ENCODE results near the gene MAGI3.
"Not testable (repeated sequence)": the region's sequence is repeated elsewhere in the genome, so short reads cannot be mapped to it uniquely, and the experiment has no call there.

The MAGI3 gene

DNA sequence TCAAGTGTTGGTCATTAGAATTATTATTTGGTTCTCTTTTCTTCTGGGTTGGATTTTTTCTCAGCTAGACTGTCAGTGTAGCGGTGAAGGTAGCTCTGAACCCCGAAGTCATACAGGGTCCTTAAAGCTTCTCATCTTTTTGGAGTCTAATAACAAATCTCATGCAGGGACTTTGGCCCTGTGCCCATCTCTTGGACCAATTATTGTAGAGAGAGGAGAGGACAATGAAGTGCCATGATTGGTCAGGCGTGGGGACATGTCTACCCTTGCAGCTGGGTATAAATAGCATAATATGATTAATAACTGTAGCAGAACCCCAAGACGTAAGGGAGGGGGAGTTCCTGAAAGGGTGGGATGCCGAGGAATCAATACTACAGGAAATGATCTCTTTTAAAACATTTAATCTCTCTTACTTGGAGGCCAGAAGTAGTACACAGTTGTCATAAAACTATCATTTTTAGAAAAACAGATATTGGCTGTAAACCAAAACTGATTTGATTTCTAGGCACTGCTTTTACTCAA is 8.8 kb downstream of the MAGI3 start:
- no peak for DNase-seq (ENCODE audit: low spot score)

DNA sequence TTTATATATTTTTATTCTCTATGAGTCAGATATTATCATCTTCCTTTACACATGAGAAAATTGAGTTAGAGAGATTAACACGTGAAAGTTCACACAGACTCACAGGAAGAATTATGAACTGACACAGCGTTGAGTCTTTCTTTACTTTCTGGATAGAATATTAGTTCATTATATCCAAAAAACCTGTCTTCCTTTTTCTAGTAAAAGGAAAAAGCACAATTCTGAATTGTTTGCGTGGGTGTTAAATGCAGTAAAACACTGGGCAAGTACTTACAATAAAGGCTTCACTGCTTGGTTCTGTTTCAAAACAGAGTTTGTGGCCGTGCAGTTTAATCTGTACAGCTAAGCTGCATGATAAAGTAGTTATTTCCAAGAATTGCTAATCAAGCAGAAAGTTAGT is 10.8 kb downstream of the MAGI3 start:
- DNase-seq (ENCODE audit: low spot score): no peak

DNA sequence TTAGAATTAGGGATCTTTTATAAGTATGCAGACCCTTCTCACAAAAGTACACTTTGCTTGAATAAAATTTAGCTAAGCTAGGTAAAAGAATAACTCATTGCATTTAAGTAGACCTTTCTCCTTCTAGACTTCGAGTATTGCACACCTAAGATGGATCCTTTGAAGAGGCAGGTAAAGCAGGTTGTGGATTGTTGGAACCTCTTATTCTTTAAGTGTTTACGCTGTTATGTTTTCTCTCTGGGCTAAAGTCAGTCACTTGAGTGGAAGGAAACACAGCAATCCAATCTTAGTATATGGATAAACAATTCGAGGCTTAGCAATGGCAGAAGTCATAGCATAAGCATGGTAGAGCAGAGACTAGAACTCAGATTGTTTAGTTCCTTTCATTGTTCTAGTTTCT is 11.4 kb downstream of the MAGI3 start:
- DNase-seq (ENCODE audit: low spot score): no peak

DNA sequence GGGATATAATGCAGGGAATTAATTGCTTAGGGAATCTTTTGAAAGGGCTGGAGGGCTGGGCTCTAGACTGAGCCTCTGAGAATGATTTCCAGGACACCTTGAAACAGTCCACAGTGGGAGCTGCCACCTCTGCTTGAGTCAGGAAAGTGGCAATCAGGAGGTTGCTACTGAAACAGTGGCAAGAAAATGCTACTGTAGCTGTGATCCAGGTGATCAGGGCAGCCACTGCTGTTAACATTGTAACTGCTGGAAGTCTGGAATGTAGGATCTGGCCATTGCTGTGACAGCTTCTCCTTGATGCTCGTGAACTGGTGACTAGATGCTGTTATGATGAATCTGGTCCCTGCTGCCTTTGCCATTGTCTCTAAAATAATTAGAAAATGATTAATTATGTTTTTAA is 12.8 kb downstream of the MAGI3 start:
- no peak for DNase-seq (ENCODE audit: low spot score)

DNA sequence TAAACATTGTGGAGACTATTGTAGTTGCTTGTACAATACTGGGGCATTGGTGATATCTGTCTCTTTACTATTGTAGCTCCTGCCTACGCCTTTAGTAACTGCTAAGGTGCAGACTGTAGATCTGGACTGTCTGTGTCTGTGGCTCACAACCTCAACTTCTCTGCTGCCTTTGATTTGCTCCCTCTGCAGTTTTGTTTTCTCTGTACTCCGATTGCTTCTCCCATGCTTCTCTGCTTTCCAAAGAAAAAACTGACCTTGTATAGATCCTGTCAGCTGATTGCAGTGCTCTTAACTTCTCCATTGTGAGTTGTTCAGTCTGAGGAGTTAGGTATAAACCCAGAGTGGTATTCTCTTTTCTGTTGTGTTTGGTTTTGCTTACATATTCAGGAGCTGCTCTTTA is 15.3 kb downstream of the MAGI3 start:
- no peak for DNase-seq (ENCODE audit: low spot score)

DNA sequence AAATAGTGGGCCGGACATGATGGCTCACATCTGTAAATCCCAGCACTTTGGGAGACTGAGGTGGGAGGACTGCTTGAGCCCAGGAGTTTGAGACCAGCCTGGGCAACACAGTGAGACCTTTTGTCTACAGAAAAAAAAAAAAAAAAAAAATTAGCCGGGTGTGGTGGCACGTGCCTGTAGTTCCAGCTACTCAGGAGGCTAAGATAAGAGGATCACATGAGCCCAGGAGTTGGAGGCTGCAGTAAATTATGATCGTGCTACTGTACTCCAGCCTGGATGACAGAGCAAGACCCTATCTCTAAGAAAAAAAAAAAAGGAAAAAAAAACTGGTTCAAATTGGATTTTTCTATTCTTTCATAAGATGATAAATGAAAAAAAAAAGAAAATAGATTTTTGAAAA is 15.8 kb downstream of the MAGI3 start:
- not testable (repeated sequence) for DNase-seq (ENCODE audit: low spot score)

DNA sequence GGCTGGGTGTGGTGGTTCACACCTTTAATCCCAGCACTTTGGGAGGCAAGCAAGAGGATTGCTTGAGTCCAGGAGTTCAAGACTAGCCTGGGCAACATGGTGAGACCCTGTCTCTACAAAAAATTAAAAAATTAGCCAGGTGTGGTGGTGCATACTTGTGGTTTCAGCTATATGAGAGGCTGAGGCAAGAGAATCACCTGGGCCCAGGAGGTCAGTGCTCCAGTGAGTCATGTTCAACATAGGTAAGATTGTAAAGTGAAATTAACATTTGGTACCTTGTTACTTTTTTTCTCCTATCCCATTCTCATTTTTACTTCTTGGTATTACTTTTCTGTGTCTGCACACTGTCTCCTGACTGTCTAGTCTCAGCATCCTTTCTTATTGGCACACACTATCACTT is 19.0 kb downstream of the MAGI3 start:
- no peak for DNase-seq (ENCODE audit: low spot score)

DNA sequence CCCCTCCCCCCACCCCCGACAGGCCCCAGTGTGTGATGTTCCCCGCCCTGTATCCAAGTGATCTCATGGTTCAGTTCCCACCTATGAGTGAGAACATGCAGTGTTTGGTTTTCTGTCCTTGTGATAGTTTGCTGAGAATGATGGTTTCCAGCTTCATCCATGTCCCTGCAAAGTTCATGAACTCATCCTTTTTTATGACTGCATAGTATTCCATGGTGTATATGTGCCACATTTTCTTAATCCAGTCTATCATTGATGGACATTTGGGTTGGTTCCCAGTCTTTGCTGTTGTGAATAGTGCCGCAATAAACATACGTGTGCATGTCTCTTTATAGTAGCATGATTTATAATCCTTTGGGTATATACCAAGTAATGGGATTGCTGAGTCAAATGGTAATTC is 21.7 kb downstream of the MAGI3 start:
- not testable (repeated sequence) for DNase-seq (ENCODE audit: low spot score)

DNA sequence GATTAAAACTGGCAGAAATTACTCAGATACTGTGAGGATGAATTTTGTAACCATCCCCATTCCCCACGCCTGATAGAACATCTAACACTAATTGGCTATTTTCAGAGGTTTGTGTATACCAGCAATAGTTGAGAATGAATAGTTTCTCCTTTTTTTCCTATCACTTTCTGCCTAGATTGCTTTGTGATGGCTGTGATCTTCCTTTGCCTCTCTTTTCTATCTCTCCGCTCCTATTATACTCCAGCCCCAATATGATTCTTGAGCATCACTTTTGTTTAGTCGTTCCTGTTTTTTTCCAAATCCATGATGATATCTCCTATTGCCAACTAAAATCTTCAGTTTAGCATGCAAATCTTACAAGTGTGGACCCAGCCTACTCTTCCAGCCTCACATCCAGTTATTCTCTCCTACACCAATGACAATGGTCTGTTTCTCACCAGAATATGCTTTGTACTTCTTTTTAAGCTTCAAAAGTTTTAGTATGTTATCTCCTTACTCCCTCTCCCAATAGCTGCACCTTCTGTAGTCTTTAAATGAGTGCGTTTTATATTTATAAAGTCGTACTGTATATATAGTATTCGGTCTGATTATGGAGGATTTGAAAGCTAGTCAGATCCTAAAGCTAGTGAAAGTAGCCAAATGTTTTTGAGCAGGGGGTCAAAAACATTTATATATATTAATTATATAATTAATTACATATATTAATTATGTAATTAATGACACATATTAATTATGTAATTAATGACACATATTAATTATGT is 25.2 kb downstream of the MAGI3 start:
- DNase-seq (ENCODE audit: low spot score): no peak

DNA sequence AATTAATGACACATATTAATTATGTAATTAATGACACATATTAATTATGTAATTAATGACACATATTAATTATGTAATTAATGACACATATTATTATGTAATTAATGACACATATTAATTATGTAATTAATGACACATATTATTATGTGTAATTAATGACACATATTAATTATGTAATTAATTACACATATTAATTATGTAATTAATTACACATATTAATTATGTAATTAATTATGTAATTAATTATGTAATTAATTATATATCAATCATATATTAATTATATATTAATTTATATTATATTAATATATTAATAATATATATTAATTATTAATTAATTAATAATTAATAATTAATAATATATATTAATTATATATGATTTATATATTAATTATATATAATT is 25.8 kb downstream of the MAGI3 start:
- DNase-seq (ENCODE audit: low spot score): not testable (repeated sequence)

DNA sequence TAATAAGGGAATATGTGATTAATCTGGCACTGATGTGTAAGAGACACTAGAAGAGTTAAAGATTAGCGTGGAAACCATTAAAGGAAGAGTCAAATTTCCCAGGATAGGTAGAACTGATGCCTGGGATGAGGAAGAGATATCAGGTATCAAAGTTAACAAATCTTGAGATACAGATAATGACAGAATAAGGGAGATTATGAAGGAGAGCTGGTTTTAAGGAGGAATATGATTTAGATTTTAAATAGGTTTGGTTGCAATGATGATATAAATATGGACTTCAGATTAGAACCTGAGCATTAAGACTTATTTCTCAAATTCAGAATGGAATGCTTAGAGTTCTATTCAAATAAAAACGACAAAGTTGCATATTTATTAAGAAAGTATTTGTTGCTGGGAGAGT is 26.2 kb downstream of the MAGI3 start:
- DNase-seq (ENCODE audit: low spot score): no peak

DNA sequence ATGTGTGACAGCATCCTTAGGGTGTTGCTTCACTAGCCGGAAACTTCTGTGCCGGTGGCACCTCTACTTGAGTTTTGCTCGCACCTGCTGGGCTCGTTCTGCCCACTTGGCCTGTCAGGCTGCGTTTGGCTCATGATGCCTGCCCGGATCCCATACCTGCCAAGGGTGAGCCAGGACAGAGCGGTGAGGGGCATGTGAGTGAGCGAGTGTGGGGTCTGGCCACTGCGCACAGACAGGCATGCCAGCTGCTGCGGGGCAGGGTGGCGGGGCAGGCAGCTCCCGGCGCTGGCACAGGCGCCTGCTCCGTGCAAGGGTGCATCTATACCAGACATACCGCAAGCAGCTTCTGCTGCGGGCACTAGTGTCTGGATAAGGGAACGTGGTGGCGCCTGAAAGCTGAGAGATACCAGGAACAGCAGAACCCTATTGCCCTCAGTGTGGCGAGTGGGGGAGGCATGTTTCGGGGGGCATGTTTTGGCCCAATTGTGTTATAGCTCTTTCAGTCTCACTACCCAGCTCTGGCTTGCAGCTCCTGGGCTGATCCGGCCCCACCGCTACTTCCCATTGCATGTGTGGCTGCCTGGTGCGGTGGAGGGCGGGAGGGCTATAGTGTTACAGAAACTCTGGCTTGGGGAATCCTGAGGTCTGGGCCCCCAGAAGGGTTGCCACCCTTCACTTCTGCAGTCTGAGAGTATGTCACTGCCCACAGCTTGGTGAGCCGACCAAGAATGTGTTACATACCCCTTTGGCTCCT is 32.2 kb downstream of the MAGI3 start:
- DNase-seq (ENCODE audit: low spot score): no peak

DNA sequence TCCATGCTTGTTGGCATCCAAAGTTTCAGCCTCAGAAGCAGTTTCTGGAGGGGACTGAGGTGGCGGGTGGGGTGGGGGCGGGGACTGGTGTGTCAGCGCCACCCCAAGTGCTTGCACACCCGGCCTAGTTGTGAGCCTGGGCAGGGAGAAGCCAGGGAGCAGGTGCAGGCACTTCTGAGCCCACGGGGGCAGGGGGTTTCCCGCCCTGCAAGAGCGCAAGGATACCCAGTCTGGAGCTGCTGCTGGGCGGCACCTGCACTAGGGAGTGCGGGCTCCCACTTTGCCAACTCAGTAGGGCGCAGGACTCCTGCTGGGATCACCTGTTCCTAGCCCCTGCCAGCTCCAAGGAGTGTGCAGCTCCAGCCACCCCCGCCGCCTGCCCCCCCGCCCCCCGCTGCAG is 33.5 kb downstream of the MAGI3 start:
- DNase-seq (ENCODE audit: low spot score): no peak

DNA sequence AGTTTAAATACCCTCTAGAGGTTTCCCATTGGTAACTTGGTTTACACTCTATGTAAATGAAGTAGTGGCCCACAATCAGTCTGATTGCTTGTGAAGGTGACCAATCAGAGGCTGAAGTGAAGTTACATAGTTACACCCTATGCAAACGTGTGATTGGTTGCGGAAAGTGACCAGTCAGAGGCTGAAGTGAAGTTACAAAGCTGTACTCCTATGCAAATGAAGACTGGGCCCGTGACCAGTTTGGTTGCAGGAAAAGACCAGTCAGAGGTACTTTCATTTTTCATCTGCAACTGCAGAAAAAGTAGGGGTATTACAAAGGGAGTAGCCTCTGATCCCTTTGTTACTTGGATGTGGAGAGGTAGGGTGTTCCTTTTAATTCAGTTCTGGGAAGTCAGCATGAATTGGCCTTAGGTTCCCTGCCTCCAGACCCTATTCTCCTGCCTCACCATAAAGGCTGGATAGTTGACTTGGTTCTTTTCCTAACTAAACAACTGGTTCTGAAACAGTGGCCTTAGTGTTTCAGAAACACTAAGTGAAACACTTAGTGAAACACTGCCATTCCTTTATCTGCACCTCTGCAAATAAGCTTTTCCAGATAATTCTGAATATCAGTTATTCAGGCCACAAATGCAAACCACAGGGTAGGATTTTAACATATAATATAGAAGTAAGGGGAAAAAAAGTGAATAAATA is 39.3 kb downstream of the MAGI3 start:
- DNase-seq (ENCODE audit: low spot score): no peak

DNA sequence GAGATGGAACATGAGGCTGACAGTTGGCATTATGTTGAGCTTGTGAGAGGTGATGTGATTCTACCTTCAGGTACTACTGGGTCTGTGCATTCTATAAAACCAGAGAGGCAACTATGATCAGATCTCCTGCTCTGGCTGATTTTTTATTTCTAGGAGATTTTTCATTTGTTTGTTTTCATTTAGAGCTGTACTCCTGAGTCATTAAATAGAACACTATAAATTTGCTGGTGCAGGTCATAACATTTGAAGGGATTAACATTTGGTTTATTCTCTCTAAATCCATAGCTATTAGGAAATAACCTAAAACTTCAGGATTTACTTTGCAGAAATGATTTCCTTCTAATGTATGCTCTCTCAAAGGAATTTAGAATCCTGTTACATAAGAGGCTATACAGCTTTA is 42.9 kb downstream of the MAGI3 start:
- no peak for DNase-seq (ENCODE audit: low spot score)

DNA sequence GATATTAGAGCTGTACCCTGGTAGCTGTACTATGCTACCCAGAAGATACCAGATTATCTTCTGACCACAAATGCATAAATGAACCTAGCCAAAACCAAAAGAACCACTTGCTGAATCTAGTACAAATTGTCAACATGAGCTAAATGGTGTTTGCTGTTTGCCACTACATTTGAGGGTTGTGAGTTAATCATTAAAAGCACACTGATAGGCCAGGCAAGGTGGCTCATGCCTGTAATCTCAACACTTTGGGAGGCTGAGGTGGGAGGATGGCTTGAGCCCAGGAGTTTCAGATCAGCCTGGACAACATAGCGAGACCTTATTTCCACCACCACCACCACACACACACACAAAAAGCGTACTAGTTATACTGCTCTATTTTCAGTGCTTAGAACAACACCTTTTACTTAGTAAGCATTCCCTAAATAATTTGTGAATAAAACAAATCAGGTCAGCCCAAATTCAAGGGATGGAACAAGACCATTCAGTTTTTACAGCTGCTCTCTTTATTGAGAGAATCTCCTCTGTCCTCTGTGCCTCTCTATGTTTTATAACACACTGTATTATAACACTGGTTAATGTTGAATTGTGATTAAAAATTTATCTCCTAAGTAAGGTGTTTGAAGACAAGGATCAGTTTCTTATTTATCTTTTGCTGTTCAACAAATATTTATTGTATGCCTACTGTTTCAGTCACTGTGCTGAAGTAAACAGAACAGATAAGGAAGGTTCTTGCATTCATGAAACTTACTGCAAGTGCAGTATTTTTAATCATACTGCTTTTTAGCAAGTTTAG is 44.0 kb downstream of the MAGI3 start:
- DNase-seq (ENCODE audit: low spot score): no peak

DNA sequence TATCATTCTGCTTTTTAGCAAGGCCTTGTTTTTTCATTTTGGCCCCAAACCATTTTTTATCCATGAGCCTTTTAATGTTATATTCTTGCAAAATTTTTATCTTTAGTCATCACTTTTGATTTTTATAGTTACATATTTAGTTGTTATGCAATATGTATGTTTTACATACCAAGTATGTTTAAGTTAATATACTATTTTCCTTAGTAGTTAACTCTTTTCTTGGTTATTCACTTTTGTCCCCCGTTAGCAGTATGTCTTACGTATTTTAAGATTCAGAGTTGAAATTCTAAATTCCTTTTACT is 44.5 kb downstream of the MAGI3 start:
- no peak for DNase-seq (ENCODE audit: low spot score)

DNA sequence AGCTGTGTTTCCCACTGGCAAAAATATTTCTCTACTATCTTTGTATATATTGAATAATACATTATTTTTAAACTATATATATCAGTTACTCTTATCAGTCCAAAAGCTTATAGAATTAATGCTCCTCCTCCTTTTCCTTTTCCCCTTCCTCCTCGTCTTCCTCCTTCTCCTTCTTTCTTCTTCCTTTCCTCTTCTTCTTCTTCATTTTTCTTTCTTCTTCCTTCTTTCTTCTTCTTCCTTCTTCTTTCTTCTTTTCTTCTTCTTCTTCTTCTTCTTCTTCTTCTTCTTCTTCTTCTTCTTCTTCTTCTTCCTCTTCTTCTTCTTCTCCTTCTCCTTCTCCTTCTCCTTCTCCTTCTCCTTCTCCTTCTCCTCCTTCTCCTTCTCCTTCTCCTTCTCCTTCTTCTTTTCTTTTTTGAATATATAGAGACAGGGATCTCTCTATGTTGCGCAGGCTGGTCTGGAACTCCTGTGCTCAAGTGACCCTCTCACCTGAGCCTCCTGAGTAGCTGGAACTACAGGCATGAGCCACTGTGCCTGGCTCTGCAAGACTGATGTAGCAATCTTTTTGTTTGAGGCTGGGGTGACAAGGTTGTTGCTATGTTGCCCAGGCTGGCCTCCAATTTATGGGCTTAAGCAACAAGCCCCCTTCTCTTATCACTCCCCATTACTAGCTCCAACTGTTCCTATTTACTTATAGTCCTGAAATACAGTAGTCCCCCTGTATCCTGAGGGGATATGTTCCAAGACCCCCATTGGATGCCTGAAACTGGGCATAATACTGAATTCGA is 47.4 kb downstream of the MAGI3 start:
- DNase-seq (ENCODE audit: low spot score): no peak

DNA sequence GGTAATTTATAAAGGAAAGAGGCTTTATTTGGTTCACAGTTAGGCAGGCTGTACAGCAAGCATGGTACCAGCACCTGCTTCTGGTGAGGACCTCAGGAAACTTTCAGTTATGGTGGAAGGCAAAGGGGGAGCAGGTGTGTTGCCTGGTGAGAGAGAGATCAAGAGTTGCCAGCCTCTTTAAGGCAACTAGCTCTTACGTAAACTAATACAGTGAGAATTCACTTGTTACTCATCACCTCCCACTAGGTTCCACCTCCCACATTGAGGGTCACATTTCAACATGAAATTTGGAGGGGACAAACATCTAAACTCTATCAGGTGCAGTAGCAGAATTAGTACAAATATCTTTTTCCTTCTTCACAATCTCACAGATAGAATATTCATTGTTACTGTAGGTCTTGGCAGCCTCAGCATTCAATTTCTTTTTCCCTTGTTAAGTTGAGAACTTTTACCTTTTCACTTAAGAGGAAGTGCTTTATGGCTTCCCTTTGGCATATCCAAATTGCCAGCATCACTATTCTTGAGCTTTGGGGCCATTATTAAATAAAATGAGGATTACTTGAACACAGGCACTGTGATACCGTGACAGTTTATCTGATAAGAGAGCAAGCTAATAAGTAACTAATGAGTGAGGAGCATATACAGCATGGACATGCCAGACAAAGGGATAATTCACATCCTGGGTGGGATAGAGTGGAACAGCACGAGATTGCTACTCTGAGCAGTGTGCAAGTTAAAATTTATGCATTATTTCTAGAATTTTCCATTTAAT is 48.4 kb downstream of the MAGI3 start:
- DNase-seq (ENCODE audit: low spot score): no peak

DNA sequence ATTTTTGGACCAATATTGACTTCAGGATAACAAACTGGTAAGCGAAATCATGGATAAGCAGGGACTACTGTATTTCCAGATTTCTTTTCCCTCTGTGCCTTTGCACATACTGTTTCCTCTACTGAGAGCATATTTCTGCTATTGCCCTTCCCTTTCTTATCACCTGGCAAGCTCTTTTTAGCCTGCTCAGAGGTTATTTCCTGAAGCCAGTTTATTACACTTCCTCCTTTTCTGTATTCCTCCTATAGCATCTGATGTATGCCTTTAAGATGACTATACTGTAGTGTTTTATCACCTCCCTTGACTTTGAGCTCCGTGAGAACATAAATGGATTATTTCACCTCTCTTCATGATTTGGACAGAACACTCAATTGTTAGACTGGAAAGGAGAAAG is 49.0 kb downstream of the MAGI3 start:
- DNase-seq (ENCODE audit: low spot score): no peak

DNA sequence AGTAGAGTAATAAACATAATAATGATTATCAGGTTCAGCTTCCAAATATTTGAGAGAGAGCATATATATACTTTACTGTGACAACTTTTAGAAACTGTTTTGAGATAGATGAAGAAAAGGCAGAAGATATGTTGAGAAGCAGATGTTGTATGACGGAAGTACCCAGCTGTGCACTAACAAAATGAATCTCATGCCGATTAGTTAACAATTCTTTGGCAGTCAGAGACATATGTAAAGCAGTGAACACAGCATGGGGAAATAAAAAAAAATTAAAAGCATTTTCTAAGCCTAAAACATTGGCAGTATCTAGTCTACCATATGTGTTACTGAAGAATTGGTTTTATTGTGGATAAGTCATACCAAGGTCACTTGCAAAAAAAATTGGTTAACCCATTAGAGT is 51.8 kb downstream of the MAGI3 start:
- DNase-seq (ENCODE audit: low spot score): no peak

All from AG08396 (cell line).